PC-9 (cell line): ENCODE measurements around the gene NLK. TPM values are rescaled to one million over a fixed set of nuclear protein-coding genes. Genes with fewer than 3 reads are reported as not detected.

Experiments
- BruUV-seq: library from RNA; stranded (reverse); fragments of 400-500 nt; replicated peaks from 2 replicates; lab custom pipeline; 2021; lab: Mats Ljungman, UMichigan
- CTCF ChIA-PET: fragments of 300-600 bp; sonication (Branson Sonifier 250); formaldehyde crosslinking; loops from one replicate; lab custom pipeline; 2022; ENCODE audit warnings: antibody characterized with exemption; lab: Charles Lee
- POLR2A ChIA-PET: fragments of 300-600 bp; sonication (Branson Sonifier 250); formaldehyde crosslinking; loops from one replicate; lab custom pipeline; 2022; ENCODE audit warnings: antibody characterized with exemption; ENCODE audit not compliant: unreplicated experiment; lab: Charles Lee
- DNase-seq, 2 experiments: peaks; one replicate each; pipeline versions ENCODE4 v3.0.0 to v3.0.0-alpha.2; 2015 to 2022; ENCODE audit warnings: mixed read lengths in 1 of 2
- H2AFZ ChIP-seq: fragments of 200-600 bp; sonication (generic); 2 replicates; pipeline ENCODE4 v1.8.1; 2017; ENCODE audit warnings: antibody characterized with exemption
- H3F3A ChIP-seq: fragments of 200-600 bp; sonication (generic); 2 replicates; pipeline ENCODE4 v1.8.1; 2017; ENCODE audit warnings: antibody characterized with exemption, mild to moderate bottlenecking, low read depth; ENCODE audit not compliant: insufficient read depth
- H3K27ac ChIP-seq: fragments of 200-600 bp; sonication (generic); 2 replicates; pipeline ENCODE4 v1.6.1; 2016; ENCODE audit warnings: mixed run types
- H3K27me3 ChIP-seq: fragments of 200-600 bp; sonication (generic); 2 replicates; pipeline ENCODE4 v1.6.1; 2016; ENCODE audit warnings: low read depth, mixed run types; ENCODE audit not compliant: insufficient read depth
- H3K36me3 ChIP-seq: fragments of 200-600 bp; sonication (generic); 2 replicates; pipeline ENCODE4 v1.6.1; 2016; ENCODE audit warnings: low read depth, mixed run types
- H3K4me1 ChIP-seq: fragments of 200-600 bp; sonication (generic); replicated peaks from 2 replicates; pipeline ENCODE4 v1.6.1; 2016; ENCODE audit warnings: mixed run types; ENCODE audit not compliant: insufficient read depth
- H3K4me2 ChIP-seq: fragments of 200-600 bp; sonication (generic); 2 replicates; pipeline ENCODE4 v1.6.1; 2017; ENCODE audit warnings: mixed run types
- H3K4me3 ChIP-seq: fragments of 200-600 bp; sonication (generic); 2 replicates; pipeline ENCODE4 v1.6.1; 2016; ENCODE audit warnings: mixed run types
- H3K79me2 ChIP-seq: fragments of 200-600 bp; sonication (generic); 2 replicates; pipeline ENCODE4 v1.6.1; 2017; ENCODE audit warnings: low read depth, mixed run types
- H3K9me2 ChIP-seq: fragments of 200-600 bp; sonication (generic); 2 replicates; pipeline ENCODE4 v1.8.1; 2017; ENCODE audit warnings: mild to moderate bottlenecking; ENCODE audit not compliant: insufficient read depth
- H3K9me3 ChIP-seq: fragments of 200-600 bp; sonication (generic); 2 replicates; pipeline ENCODE4 v1.8.1; 2016; ENCODE audit warnings: low read depth; ENCODE audit not compliant: insufficient read depth
- H4K20me1 ChIP-seq: fragments of 200-600 bp; sonication (generic); 2 replicates; pipeline ENCODE4 v1.8.1; 2017; ENCODE audit not compliant: insufficient read depth
- EZH2 ChIP-seq: fragments of 200-600 bp; sonication (generic); IDR thresholded peaks from 2 replicates; pipeline ENCODE4 v1.8.0; 2017; ENCODE audit warnings: antibody characterized with exemption, low read depth
- intact Hi-C: fragments of 100-400 bp; cut with micrococcal nuclease; formaldehyde crosslinking; loops from one replicate; pipeline ENCODE4 v1.10.0; 2022; ENCODE audit not compliant: unreplicated experiment
- total RNA-seq: library from RNA; stranded (reverse); gene quantifications from 2 replicates; pipeline ENCODE4 v1.2.3, GENCODE V29; 2021
- TF ChIP-seq, protein P1 (sequence below): fragments of 200-600 bp; sonication (generic); conservative IDR thresholded peaks from 2 replicates; pipeline ENCODE4 v1.6.1; 2017; ENCODE audit warnings: mixed run types, antibody characterized with exemption, mild to moderate bottlenecking, moderate library complexity

The NLK gene
- total RNA-seq, 1 experiment from 2014 or later: 20.7 TPM

DNA sequence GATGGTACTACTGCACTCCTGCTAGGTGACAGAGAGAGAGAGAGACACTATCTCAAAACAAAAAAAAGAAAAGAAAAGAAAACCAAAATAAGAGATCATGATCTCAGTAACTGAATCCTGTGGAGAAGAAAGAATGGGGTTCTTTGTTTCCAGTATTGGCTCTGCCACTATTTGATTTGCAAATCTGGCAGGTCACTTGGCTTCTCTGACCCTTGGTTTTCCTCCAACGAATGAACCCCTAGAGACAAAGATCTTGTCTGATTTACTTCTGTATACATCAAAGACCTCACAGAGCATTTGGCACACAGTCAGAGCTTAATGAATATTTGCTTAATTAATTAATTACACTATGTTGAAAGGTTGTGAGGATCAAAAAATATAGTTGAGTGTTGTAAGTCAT, 47.9 kb upstream of the NLK start:
- DNase-seq: no peak
- TF ChIP-seq, protein P1, sequence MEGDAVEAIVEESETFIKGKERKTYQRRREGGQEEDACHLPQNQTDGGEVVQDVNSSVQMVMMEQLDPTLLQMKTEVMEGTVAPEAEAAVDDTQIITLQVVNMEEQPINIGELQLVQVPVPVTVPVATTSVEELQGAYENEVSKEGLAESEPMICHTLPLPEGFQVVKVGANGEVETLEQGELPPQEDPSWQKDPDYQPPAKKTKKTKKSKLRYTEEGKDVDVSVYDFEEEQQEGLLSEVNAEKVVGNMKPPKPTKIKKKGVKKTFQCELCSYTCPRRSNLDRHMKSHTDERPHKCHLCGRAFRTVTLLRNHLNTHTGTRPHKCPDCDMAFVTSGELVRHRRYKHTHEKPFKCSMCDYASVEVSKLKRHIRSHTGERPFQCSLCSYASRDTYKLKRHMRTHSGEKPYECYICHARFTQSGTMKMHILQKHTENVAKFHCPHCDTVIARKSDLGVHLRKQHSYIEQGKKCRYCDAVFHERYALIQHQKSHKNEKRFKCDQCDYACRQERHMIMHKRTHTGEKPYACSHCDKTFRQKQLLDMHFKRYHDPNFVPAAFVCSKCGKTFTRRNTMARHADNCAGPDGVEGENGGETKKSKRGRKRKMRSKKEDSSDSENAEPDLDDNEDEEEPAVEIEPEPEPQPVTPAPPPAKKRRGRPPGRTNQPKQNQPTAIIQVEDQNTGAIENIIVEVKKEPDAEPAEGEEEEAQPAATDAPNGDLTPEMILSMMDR: no peak
- no peak for TF ChIP-seq EZH2
- Histone ChIP-seq H3K27me3 (no peaks in the 10 kb centered on the region; the same call in 1 of the 2 replicates), H3K79me2 (no peaks in the 10 kb centered on the region), H4K20me1 (no peaks in the 10 kb centered on the region), H3K27ac (no peak overlapping the region), H3K4me1 (0 out of 2 replicates have a peak, but pooled peaks cover under 1% of the 10 kb centered on the region), H3K36me3 (no peaks in the 10 kb centered on the region), H3K4me3 (no peak overlapping the region), H3K4me2 (no peak overlapping the region), H2AFZ (no peak overlapping the region), H3K9me2 (no peaks in the 10 kb centered on the region), H3F3A (no peaks in the 10 kb centered on the region), H3K9me3 (no peaks in the 10 kb centered on the region)
- ChIA-PET CTCF (no interaction called here), POLR2A (no interaction called here)
- no TSS peak for BruUV-seq
- intact Hi-C loops: no loop called here

DNA sequence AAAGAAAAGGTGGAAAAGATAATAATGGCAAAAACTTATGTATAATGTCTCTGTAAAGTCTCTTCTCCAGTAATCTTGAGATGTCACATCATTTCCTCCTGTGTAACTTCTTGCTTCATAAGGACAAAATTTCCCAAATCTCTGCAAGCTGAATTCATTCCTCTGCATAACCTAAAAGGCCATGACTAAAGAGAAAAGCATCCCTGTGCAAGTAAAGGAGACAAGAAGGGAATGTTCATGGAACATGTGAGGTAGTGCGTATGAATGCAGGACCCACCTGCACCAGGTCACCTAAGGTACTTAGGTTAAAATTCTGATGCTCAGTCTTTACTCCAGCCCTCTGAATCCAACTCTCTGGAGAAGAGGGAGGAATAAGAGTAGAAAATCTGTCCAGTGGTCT, 46.9 kb upstream of the NLK start:
- H3K4me1 ChIP-seq: no peaks in the 10 kb centered on the region
- no peaks in the 10 kb centered on the region for H3K9me3 ChIP-seq
- no peaks in the 10 kb centered on the region for H4K20me1 ChIP-seq
- no peak overlapping the region for H2AFZ ChIP-seq
- no peak for TF ChIP-seq EZH2
- TF ChIP-seq, protein P1: no peak
- H3K27ac ChIP-seq: no peak overlapping the region
- ChIA-PET POLR2A (no interaction called here), CTCF (no interaction called here)
- H3K4me3 ChIP-seq: no peak overlapping the region
- H3K36me3 ChIP-seq: no peaks in the 10 kb centered on the region
- H3K9me2 ChIP-seq: no peaks in the 10 kb centered on the region
- intact Hi-C loops: no loop called here
- H3K79me2 ChIP-seq: no peaks in the 10 kb centered on the region
- H3K27me3 ChIP-seq: no peaks in the 10 kb centered on the region; the same call in 1 of the 2 replicates
- BruUV-seq: no TSS peak
- no peaks in the 10 kb centered on the region for H3F3A ChIP-seq
- no peak for DNase-seq
- H3K4me2 ChIP-seq: no peak overlapping the region

DNA sequence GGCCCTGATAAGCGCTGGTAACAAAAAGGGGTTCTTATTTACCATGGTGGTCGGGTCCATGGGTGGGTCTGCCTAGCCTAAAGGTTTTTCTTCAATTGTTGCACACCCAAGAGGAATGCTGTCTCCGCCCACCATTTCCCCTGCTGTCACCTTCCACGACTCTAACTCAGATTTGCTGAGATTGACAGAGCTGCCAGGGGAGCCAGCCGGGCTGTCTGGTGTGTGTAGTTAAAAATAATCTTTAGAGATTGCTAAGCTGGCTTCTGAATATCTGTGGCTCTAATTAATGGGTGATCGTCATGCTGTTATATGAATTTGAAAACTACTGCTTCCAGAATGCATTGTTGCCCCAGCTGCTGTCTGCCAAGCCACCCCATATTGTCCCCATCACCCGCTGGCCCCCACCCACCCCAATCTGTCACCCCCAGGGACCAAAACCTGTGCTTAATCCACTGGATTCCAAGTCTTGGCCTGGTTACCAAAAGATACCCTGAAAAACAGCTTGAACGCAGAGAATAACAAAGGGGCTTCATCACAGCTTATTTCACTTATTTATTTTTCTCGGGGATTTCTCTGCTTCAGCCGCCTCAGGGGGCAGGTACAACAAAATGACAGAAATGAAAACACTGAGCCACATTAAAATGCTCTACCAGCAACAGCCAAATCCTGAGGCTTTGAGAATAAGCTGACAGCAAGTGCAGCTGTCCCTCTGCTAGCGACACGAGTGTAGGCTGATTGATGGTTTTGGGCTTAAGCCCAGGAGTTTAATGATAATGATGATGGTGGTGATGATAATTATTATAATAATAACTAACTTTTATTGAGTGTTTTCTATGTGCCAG, 46.1 kb upstream of the NLK start:
- ChIA-PET POLR2A (no interaction called here), CTCF (interaction anchor here (0.5 to 0.8 kb wide), 2 partner anchors 108 to 288 kb away, joined by 3 to 5 read pairs; no protein-coding TSS in a partner anchor)
- H3K36me3 ChIP-seq: no peaks in the 10 kb centered on the region
- no peak overlapping the region for H3K27ac ChIP-seq
- BruUV-seq: no TSS peak
- DNase-seq: no peak
- no peak overlapping the region for H3K4me2 ChIP-seq
- no peaks in the 10 kb centered on the region for H3K9me2 ChIP-seq
- H3K4me3 ChIP-seq: no peak overlapping the region
- H3K4me1 ChIP-seq: no peaks in the 10 kb centered on the region
- H2AFZ ChIP-seq: no peak overlapping the region
- intact Hi-C loops: no loop called here
- no peak for TF ChIP-seq EZH2
- TF ChIP-seq, protein P1: no peak
- no peaks in the 10 kb centered on the region for H3F3A ChIP-seq
- H3K9me3 ChIP-seq: no peaks in the 10 kb centered on the region
- no peaks in the 10 kb centered on the region for H4K20me1 ChIP-seq
- no peaks in the 10 kb centered on the region for H3K79me2 ChIP-seq
- H3K27me3 ChIP-seq: peaks cover 2% of the 10 kb centered on the region
